DMS153 (cell line): ENCODE measurements around the gene TPX2.

Experiments
- DNase-seq: peaks from one replicate; lab custom pipeline; 2025; lab: John Stamatoyannopoulos, UW

Gene TPX2, protein sequence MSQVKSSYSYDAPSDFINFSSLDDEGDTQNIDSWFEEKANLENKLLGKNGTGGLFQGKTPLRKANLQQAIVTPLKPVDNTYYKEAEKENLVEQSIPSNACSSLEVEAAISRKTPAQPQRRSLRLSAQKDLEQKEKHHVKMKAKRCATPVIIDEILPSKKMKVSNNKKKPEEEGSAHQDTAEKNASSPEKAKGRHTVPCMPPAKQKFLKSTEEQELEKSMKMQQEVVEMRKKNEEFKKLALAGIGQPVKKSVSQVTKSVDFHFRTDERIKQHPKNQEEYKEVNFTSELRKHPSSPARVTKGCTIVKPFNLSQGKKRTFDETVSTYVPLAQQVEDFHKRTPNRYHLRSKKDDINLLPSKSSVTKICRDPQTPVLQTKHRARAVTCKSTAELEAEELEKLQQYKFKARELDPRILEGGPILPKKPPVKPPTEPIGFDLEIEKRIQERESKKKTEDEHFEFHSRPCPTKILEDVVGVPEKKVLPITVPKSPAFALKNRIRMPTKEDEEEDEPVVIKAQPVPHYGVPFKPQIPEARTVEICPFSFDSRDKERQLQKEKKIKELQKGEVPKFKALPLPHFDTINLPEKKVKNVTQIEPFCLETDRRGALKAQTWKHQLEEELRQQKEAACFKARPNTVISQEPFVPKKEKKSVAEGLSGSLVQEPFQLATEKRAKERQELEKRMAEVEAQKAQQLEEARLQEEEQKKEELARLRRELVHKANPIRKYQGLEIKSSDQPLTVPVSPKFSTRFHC

GRCh38 chr20:31738729-31739549 is at the start of gene TPX2:
TSS of gene TPX2 (plus strand) at chr20:31739290. CDS start at chr20:31757477, 18,187 bp downstream.
- DNase-seq: peak; percentile 97

- DNase-seq: no peak
Observed at GRCh38 chr20:31690124-31690666, 48.9 kb upstream of the TPX2 start.

DNA sequence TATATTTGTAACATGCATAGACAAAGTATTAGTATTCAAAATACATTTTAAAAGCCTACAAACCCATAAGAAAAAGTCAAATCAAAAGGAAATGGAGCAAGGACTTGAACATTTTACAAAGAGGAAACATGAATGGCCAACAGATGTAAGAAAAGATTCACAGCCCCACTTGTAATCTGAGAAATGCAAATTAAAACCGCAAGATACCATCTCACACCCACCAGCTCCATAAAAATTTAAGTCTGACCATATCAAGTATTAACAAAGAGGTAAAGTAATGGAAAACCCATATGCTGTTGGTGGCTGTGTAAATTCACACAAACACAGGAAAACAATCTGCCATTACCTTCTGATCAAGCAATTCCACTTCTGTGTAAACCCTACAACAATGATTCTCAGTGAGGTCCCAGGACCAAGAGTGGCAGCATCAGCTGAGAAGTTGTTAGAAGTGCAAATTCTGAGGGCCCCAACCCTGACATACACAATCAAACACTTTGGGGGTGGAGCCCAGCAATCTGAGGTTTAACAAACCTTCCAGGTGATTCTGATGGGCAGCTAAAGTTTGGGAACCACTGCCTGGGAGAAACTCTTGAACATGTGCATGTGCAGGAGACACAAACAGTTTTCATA is 47.3 kb upstream of the TPX2 start:
- DNase-seq: no peak

GRCh38 chr20:31693402-31693801 is 45.7 kb upstream of the TPX2 start:
- no peak for DNase-seq

DNA sequence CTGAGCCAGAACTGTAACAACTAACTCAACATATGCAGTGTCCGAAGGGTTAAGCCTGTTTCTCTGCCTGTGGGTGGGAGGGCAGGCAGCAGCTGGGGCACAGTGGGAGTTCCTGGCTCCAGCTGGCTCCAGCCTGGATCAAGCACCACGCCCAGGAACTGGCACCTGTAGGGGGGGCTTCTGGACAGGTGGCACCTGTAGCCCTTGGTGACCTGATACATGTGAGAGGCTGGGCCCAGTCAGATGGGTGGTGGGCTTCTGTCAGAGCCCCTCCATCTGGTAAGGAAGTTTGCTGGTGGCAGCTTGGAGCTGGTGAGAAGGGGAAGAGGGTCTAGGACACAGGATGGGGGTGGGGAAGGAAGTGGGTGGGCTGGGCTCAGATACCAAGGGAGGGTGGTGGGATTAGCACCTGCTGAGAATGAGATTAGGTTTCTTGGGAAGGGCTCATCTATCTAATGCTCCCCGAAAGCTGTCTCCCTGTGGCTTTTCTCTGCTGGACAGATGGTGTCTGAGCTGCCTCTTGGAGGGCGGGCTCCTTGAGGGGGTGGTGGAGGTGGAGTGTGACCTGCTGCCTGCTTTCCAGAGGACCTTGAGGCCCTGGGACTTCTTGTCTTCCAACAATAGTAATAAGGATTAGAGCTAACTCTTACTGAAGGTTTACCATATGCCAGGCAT is 45.0 kb upstream of the TPX2 start:
- peak; percentile 7 for DNase-seq

DNA sequence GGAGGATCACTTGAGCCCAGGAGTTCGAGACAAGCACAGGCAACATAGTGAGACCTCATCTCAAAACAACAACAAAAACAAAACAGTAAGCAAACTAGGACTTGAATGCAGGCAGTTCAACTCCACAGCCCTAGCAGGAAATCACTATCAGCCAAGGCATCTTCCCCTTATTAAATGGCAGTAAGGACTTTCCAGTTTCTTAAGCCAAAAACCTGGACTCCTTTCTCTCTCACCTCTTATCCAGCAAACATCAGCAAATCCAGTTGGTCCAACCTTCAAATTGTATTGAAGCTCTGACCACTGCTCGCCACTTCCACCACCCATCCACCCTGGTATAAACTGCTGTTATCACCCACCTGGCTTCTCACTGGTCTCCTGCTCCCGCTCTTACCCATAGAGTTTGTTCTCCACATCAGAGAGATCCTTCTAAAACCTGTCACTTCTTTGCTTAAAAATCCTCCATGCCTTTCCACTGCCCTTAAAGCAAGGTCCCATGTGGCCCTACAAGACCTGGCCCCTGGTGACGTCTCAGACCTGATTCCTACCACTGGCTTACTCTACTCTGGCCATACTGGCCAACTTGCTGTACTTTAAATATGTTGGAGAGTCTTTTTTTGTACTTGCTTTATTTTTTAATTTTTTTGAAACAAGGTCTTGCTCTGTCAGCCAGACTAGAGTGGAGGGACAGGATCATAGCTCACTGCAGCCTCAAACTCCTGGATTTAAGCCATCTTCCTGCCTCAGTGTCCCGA is 44.1 kb upstream of the TPX2 start:
- DNase-seq: no peak

GRCh38 chr20:31695849-31696804 is 43.0 kb upstream of the TPX2 start:
- no peak for DNase-seq

DNA sequence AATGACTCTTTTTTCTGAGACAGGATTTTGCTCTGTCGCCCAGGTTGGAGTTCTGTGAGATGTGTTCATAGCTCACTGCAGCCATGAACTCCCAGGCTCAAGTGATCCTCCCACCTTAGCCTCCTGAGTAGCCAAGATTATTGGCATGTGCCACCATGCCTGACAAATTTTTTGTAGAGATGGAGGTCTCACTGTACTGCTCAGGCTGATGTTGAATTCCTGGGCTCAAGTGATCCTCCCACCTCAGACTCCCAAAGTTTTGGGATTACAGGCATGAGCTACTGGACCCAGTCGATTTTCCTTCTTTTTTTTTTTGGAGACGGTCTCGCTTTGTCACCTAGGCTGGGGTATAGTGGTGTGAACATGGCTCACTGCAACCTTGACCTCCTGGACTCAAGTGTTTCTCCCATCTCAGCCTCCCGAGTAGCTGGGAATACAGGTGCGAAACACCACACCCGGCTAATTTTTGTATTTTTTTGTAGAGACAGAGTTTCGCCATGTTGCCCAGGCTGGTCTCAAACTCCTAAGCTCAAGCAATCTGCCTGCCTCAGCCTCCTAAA is 40.8 kb upstream of the TPX2 start:
- DNase-seq: no peak

- DNase-seq: peak; percentile 93
Observed at GRCh38 chr20:31698803-31699718, 40.0 kb upstream of the TPX2 start.

DNA sequence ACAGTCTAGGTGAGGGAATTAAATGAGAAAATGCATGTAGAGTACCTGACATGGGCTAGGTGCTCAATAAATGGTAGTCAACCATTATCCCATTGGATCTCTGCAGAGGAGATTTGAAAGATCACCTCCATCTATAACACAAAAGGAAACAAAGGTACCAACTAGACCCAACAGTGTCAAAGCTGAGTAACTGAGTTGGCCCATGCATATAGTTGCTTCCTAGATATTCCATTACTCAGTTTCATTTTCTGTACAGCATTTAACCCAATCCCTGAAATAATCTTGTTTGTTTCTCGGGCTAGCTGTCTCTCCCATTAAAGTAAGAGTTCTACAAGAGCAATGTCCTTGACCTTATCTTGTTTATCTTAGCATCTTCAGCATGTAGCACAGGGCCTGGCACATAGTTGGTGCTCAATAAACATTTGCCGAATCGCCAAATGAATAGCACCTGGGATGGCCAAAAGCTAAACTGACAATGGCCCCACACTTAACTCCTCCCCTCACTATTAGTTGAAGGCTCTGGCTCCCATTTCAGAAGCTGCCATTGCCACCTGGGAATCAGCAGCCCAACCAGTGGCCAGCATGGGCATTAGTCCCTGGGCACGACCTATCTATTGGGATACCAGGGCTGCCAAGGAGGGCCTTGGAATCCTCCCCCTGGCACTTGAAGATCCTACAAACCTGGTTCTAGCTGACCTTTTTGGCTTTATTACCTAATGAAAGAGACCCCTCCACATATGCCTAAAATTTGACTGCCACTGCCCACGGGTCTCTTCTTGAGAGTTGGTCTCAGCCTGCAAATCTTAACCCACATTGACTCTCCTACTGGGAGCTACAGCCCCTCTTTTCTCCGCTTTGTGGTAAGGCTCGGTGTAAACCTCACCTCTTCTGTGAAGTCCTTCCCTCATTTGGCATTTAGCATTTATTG is 39.0 kb upstream of the TPX2 start:
- DNase-seq: no peak

DNA sequence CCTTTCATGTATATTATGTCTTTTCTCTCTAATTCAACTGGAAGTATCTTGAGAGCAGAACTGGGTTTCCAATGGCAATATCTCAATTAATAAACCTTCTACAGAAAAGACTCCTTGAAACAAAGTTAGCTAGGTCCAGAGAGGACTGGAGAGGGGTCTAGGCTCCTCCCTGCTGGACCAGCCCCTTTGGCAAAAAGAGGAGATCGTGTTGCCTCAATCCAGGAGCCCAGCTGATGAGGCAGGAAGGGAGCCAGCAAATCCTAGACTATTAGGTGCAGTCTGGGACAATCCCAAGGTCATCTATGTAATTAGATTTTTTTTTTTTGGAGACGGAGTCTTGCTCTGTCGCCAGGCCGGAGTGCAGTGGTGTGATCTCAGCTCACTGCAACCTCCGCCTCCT is 38.3 kb upstream of the TPX2 start:
- DNase-seq: no peak

- DNase-seq: no peak
Observed at GRCh38 chr20:31701591-31701990, 37.5 kb upstream of the TPX2 start.

DNA sequence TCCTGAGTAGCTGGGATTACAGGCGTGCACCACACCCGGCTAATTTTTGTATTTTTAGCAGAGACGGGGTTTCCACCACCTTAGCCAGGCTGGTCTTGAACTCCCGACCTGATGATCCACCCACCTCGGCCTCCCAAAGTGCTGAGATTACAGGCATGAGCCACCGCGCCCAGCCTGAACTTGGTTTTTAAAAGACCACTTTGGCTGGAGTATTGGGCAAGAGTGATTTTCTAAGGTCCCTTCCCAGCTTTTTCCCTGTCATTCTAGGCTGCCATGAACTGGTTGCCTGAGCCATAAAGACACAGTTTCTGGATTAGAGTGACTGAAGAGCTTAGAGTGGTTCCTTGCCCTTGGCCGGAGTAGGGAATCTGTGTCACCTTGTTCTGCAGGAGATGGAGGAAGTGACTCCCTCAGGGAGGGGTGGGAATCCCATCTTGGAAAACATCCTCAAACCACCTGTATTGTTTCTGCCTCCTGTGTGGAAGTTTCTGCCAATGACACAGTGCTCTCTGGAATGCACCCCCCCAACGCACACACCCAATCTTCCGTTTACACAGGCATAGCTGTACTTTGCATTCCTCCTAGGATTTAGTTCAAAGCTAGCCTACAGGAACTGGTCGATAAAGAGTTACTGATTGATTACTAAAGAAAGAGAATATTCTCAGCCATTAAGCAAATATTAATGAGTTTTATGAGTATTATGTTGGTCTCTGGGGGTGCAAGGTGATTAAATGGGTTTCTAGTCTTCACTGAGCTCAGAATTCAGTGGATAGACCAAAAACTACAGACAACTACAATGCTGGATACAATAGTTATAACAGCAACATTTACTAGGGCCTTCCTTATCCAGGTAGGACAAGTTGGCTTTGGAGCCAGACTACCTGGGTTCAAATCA is 34.6 kb upstream of the TPX2 start:
- DNase-seq: no peak

- no peak for DNase-seq
Observed at GRCh38 chr20:31705191-31705590, 33.9 kb upstream of the TPX2 start.
